WTC11 (cell line): ENCODE data around the gene WWOX. TPM values are rescaled to one million over a fixed set of nuclear protein-coding genes. Genes with fewer than 3 reads are reported as not detected.
A peak's percentile ranks its signal among the peaks of the same experiment; 100 is the strongest.

Source experiments
- ATAC-seq: fragments of 200-7000 bp; cut with Tn5 transposase; 2 replicates; pipeline ENCODE4 v1.10.0; 2021; ENCODE audit warnings: mild to moderate bottlenecking, moderate library complexity
- CTCF ChIA-PET: fragments of 300-600 bp; sonication (Branson Sonifier 250); formaldehyde crosslinking; loops from one replicate; lab custom pipeline; 2021; ENCODE audit warnings: antibody characterized with exemption; lab: Charles Lee
- POLR2A ChIA-PET: fragments of 350-600 bp; sonication (Branson Sonifier 250); formaldehyde crosslinking; loops from one replicate; lab custom pipeline; 2021; ENCODE audit warnings: antibody characterized with exemption; lab: Charles Lee
- DNase-seq: peaks from one replicate; pipeline ENCODE4 v3.0.0; 2021; ENCODE audit warnings: low spot score
- H3K27ac Mint-ChIP-seq: 2 replicates; pipeline ENCODE4 v1.8.0; 2021; ENCODE audit warnings: mixed read lengths
- H3K27me3 Mint-ChIP-seq: 2 replicates; pipeline ENCODE4 v1.8.0; 2021; ENCODE audit warnings: low read depth, mild to moderate bottlenecking, moderate library complexity, mixed read lengths
- H3K36me3 Mint-ChIP-seq: 2 replicates; pipeline ENCODE4 v1.8.0; 2021; ENCODE audit warnings: mixed read lengths
- H3K4me1 Mint-ChIP-seq: 2 replicates; pipeline ENCODE4 v1.8.0; 2022; ENCODE audit warnings: mixed read lengths
- H3K4me3 Mint-ChIP-seq: 2 replicates; pipeline ENCODE4 v1.8.0; 2021; ENCODE audit warnings: mild to moderate bottlenecking, moderate library complexity, mixed read lengths
- H3K9me3 Mint-ChIP-seq: 2 replicates; pipeline ENCODE4 v1.8.0; 2021; ENCODE audit warnings: mixed read lengths
- CDX4 ChIP-seq: fragments of 250-450 bp; sonication (Bioruptor Pico); IDR thresholded peaks from 2 replicates; pipeline ENCODE4 v1.9.0; 2021; ENCODE audit warnings: moderate library complexity, mild to moderate bottlenecking, inconsistent platforms, borderline replicate concordance
- CREB1 ChIP-seq: sonication (generic); formaldehyde crosslinking; IDR thresholded peaks from 2 replicates; pipeline ENCODE4 v1.8.0; 2023; ENCODE audit warnings: mild to moderate bottlenecking, missing genetic modification reagents
- E2F4 ChIP-seq: sonication (generic); formaldehyde crosslinking; IDR thresholded peaks from 2 replicates; pipeline ENCODE4 v1.8.1; 2022; ENCODE audit warnings: low read depth, mild to moderate bottlenecking, moderate library complexity, missing genetic modification reagents, borderline replicate concordance
- EMX1 ChIP-seq: fragments of 250-450 bp; sonication (Bioruptor Pico); IDR thresholded peaks from 2 replicates; pipeline ENCODE4 v1.8.0; 2021; ENCODE audit warnings: mild to moderate bottlenecking
- FOXK1 ChIP-seq: sonication (generic); formaldehyde crosslinking; IDR thresholded peaks from 2 replicates; pipeline ENCODE4 v1.8.0; 2022; ENCODE audit warnings: mild to moderate bottlenecking, moderate library complexity, missing genetic modification reagents
- HMGA2 ChIP-seq: fragments of 250-450 bp; sonication (Bioruptor Pico); IDR thresholded peaks from 2 replicates; pipeline ENCODE4 v1.4.0; 2021; ENCODE audit warnings: mild to moderate bottlenecking, moderate library complexity
- JUN ChIP-seq: sonication (generic); formaldehyde crosslinking; IDR thresholded peaks from 2 replicates; pipeline ENCODE4 v1.8.0; 2023; ENCODE audit warnings: mild to moderate bottlenecking, missing genetic modification reagents
- NFATC4 ChIP-seq: fragments of 250-450 bp; sonication (Bioruptor Pico); IDR thresholded peaks from 2 replicates; pipeline ENCODE4 v1.9.0; 2021; ENCODE audit warnings: mild to moderate bottlenecking
- NFYB ChIP-seq: sonication (generic); formaldehyde crosslinking; conservative IDR thresholded peaks from 2 replicates; pipeline ENCODE4 v1.8.0; 2022; ENCODE audit warnings: low read depth, missing genetic modification reagents
- NR1H2 ChIP-seq: sonication (generic); formaldehyde crosslinking; IDR thresholded peaks from 2 replicates; pipeline ENCODE4 v1.9.0; 2021; ENCODE audit warnings: mild to moderate bottlenecking, moderate library complexity, missing genetic modification reagents
- RELA ChIP-seq: sonication (generic); formaldehyde crosslinking; IDR thresholded peaks from 2 replicates; pipeline ENCODE4 v1.8.1; 2022; ENCODE audit warnings: missing genetic modification reagents, mild to moderate bottlenecking, borderline replicate concordance
- RORB ChIP-seq: fragments of 250-450 bp; sonication (Bioruptor Pico); IDR thresholded peaks from 2 replicates; pipeline ENCODE4 v1.9.0; 2021; ENCODE audit warnings: mild to moderate bottlenecking
- SMAD4 ChIP-seq: sonication (generic); formaldehyde crosslinking; IDR thresholded peaks from 2 replicates; pipeline ENCODE4 v1.8.0; 2022; ENCODE audit warnings: mild to moderate bottlenecking, missing genetic modification reagents
- TCF7 ChIP-seq: sonication (generic); formaldehyde crosslinking; IDR thresholded peaks from 2 replicates; pipeline ENCODE4 v1.8.0; 2022; ENCODE audit warnings: mild to moderate bottlenecking, low read depth, missing genetic modification reagents, moderate library complexity
- TP53 ChIP-seq: sonication (generic); formaldehyde crosslinking; IDR thresholded peaks from 2 replicates; pipeline ENCODE4 v1.8.1; 2023; ENCODE audit warnings: mild to moderate bottlenecking, missing genetic modification reagents
- ZBTB21 ChIP-seq: sonication (generic); formaldehyde crosslinking; IDR thresholded peaks from 2 replicates; pipeline ENCODE4 v1.8.1; 2023; ENCODE audit warnings: mild to moderate bottlenecking, missing genetic modification reagents, borderline replicate concordance
- ZNF138 ChIP-seq: sonication (generic); formaldehyde crosslinking; conservative IDR thresholded peaks from 2 replicates; pipeline ENCODE4 v1.8.1; 2022; ENCODE audit warnings: mild to moderate bottlenecking, moderate library complexity, missing genetic modification reagents
- ZNF219 ChIP-seq: sonication (generic); formaldehyde crosslinking; IDR thresholded peaks from 2 replicates; pipeline ENCODE4 v1.8.0; 2023; ENCODE audit warnings: missing genetic modification reagents, mild to moderate bottlenecking, borderline replicate concordance
- ZNF396 ChIP-seq: fragments of 250-450 bp; sonication (Bioruptor Pico); IDR thresholded peaks from 2 replicates; pipeline ENCODE4 v1.8.0; 2021; ENCODE audit warnings: mild to moderate bottlenecking, moderate library complexity, borderline replicate concordance
- ZNF423 ChIP-seq: fragments of 250-450 bp; sonication (Bioruptor Pico); IDR thresholded peaks from 2 replicates; pipeline ENCODE4 v2.1.2; 2022; ENCODE audit warnings: mild to moderate bottlenecking, moderate library complexity
- ZNF425 ChIP-seq: fragments of 250-450 bp; sonication (Bioruptor Pico); conservative IDR thresholded peaks from 2 replicates; pipeline ENCODE4 v1.9.0; 2021; ENCODE audit warnings: mild to moderate bottlenecking
- total RNA-seq: library from RNA; stranded (reverse); gene quantifications from 3 replicates; pipeline ENCODE4 v1.2.3, GENCODE V29; 2021
- TF ChIP-seq, protein P1 (sequence below): sonication (generic); formaldehyde crosslinking; IDR thresholded peaks from 2 replicates; pipeline ENCODE4 v1.8.0; 2022; ENCODE audit warnings: missing genetic modification reagents
- TF ChIP-seq, protein P2 (sequence below): sonication (generic); formaldehyde crosslinking; IDR thresholded peaks from 2 replicates; pipeline ENCODE4 v1.8.0; 2022; ENCODE audit warnings: mild to moderate bottlenecking, missing genetic modification reagents
- TF ChIP-seq, protein P3 (sequence below): sonication (generic); formaldehyde crosslinking; IDR thresholded peaks from 2 replicates; pipeline ENCODE4 v1.8.1; 2023; ENCODE audit warnings: mild to moderate bottlenecking, missing genetic modification reagents, moderate library complexity

The WWOX gene
- total RNA-seq, 1 experiment from 2014 or later, result 15.7 TPM

DNA sequence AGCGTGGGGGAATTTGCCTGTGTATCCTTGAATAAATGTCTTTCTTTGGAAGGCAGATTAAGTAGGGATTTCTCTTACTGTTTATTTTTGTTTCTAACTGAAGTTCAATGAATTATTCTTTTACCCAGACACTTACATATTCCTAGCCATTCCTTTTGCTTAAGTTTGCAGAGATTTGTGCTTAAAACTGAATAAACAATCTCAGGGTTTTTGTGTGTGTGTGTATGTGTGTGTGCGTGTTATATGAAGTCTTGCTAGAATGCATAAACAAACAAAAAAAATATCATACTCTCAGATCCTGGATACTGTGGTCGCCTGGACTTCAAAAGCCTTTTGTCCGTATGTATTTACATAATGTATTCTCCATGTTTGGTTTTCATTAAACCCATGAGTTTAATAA lies 828.3 kb downstream of the WWOX start:
- no peak for DNase-seq
- peaks cover 16% of the 10 kb centered on the region for H3K36me3 Mint-ChIP-seq
- H3K4me3 Mint-ChIP-seq, result no peak overlapping the region
- peaks cover 20% of the 10 kb centered on the region for H3K9me3 Mint-ChIP-seq
- H3K27ac Mint-ChIP-seq, result no peak overlapping the region
- ChIA-PET CTCF (no interaction called here), POLR2A (interaction anchor here (0.5 kb wide), 1 partner anchor 201 kb away, joined by 3 read pairs; no protein-coding TSS in a partner anchor)
- H3K27me3 Mint-ChIP-seq, result peaks cover 2% of the 10 kb centered on the region; the same call in 1 of the 2 replicates
- TF ChIP-seq EMX1 (no peak), NFYB (CRISPR knock-in tag) (no peak), JUN (CRISPR knock-in tag) (no peak), RELA (CRISPR knock-in tag) (no peak), SMAD4 (CRISPR knock-in tag) (no peak), CREB1 (CRISPR knock-in tag) (no peak), RORB (no peak), ZNF425 (CRISPR knock-in tag) (no peak), ZNF138 (CRISPR knock-in tag) (no peak), NFATC4 (CRISPR knock-in tag) (no peak), E2F4 (CRISPR knock-in tag) (no peak), HMGA2 (CRISPR knock-in tag) (no peak), TCF7 (CRISPR knock-in tag) (no peak), ZNF396 (CRISPR knock-in tag) (no peak), ZNF219 (CRISPR knock-in tag) (no peak), ZNF423 (no peak), NR1H2 (CRISPR knock-in tag) (no peak), FOXK1 (CRISPR knock-in tag) (no peak)
- TF ChIP-seq, protein P1, sequence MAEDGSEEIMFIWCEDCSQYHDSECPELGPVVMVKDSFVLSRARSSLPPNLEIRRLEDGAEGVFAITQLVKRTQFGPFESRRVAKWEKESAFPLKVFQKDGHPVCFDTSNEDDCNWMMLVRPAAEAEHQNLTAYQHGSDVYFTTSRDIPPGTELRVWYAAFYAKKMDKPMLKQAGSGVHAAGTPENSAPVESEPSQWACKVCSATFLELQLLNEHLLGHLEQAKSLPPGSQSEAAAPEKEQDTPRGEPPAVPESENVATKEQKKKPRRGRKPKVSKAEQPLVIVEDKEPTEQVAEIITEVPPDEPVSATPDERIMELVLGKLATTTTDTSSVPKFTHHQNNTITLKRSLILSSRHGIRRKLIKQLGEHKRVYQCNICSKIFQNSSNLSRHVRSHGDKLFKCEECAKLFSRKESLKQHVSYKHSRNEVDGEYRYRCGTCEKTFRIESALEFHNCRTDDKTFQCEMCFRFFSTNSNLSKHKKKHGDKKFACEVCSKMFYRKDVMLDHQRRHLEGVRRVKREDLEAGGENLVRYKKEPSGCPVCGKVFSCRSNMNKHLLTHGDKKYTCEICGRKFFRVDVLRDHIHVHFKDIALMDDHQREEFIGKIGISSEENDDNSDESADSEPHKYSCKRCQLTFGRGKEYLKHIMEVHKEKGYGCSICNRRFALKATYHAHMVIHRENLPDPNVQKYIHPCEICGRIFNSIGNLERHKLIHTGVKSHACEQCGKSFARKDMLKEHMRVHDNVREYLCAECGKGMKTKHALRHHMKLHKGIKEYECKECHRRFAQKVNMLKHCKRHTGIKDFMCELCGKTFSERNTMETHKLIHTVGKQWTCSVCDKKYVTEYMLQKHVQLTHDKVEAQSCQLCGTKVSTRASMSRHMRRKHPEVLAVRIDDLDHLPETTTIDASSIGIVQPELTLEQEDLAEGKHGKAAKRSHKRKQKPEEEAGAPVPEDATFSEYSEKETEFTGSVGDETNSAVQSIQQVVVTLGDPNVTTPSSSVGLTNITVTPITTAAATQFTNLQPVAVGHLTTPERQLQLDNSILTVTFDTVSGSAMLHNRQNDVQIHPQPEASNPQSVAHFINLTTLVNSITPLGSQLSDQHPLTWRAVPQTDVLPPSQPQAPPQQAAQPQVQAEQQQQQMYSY (CRISPR knock-in tag), result no peak
- no peaks in the 10 kb centered on the region for H3K4me1 Mint-ChIP-seq
- no peak for ATAC-seq

- ATAC-seq, result no peak
- DNase-seq, result no peak
- Mint-ChIP-seq H3K4me3 (no peak overlapping the region), H3K36me3 (no peaks in the 10 kb centered on the region), H3K27me3 (peaks cover 2% of the 10 kb centered on the region; the same call in 1 of the 2 replicates), H3K9me3 (peaks cover under 1% of the 10 kb centered on the region; the same call in 1 of the 2 replicates)
- ChIA-PET POLR2A (no interaction called here), CTCF (no interaction called here)
- no peak for TF ChIP-seq E2F4 (CRISPR knock-in tag)
- TF ChIP-seq ZBTB21 (CRISPR knock-in tag), result no peak
- TF ChIP-seq, protein P2, sequence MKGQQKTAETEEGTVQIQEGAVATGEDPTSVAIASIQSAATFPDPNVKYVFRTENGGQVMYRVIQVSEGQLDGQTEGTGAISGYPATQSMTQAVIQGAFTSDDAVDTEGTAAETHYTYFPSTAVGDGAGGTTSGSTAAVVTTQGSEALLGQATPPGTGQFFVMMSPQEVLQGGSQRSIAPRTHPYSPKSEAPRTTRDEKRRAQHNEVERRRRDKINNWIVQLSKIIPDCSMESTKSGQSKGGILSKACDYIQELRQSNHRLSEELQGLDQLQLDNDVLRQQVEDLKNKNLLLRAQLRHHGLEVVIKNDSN (CRISPR knock-in tag), result 0 out of 2 replicates have a peak, but pooled peaks have one; percentile 32
- TF ChIP-seq TP53, result no peak
- TF ChIP-seq, protein P3, sequence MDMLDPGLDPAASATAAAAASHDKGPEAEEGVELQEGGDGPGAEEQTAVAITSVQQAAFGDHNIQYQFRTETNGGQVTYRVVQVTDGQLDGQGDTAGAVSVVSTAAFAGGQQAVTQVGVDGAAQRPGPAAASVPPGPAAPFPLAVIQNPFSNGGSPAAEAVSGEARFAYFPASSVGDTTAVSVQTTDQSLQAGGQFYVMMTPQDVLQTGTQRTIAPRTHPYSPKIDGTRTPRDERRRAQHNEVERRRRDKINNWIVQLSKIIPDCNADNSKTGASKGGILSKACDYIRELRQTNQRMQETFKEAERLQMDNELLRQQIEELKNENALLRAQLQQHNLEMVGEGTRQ, result peak; percentile 66
- no peak for TF ChIP-seq CDX4 (CRISPR knock-in tag)
- TF ChIP-seq, all 79 proteins: peak for 2
- Mint-ChIP-seq H3K4me1 (no peaks in the 10 kb centered on the region), H3K27ac (no peak overlapping the region)
These were observed 830.4 kb downstream of the WWOX start for GRCh38 chr16:78929841-78930240.
